Trophoblast cell (in vitro differentiated cells and primary cell): Measurements from ENCODE around the gene JUND.
A peak's percentile ranks its signal among the peaks of the same experiment; 100 is the strongest.

Source experiments
- DNase-seq, 2 donors: peaks; one replicate each; pipeline ENCODE4 v3.0.0-alpha.2; 2016
- H2AFZ ChIP-seq: 2 replicates; pipeline ENCODE4 v1.6.1; 2013; ENCODE audit warnings: low read length, moderate library complexity, mild to moderate bottlenecking; ENCODE audit not compliant: insufficient read depth, poor library complexity
- H2AK5ac ChIP-seq: 2 replicates; pipeline ENCODE4 v1.6.1; 2013; ENCODE audit warnings: mild to moderate bottlenecking, low read length
- H2BK120ac ChIP-seq: 2 replicates; pipeline ENCODE4 v1.6.1; 2013; ENCODE audit warnings: low read length, mild to moderate bottlenecking, moderate library complexity; ENCODE audit not compliant: insufficient read depth, poor library complexity
- H2BK12ac ChIP-seq: 2 replicates; pipeline ENCODE4 v1.6.1; 2013; ENCODE audit warnings: mild to moderate bottlenecking, low read length, moderate library complexity
- H2BK5ac ChIP-seq: 2 replicates; pipeline ENCODE4 v1.6.1; 2013; ENCODE audit warnings: low read length, low read depth, moderate library complexity, mild to moderate bottlenecking; ENCODE audit not compliant: poor library complexity
- H3K14ac ChIP-seq: 2 replicates; pipeline ENCODE4 v1.6.1; 2013; ENCODE audit warnings: mild to moderate bottlenecking, low read length
- H3K18ac ChIP-seq: 2 replicates; pipeline ENCODE4 v1.6.1; 2013; ENCODE audit warnings: mild to moderate bottlenecking, low read length
- H3K23ac ChIP-seq: 2 replicates; pipeline ENCODE4 v1.6.1; 2013; ENCODE audit warnings: low read length
- H3K27ac ChIP-seq: 2 replicates; pipeline ENCODE4 v1.5.1; 2013; ENCODE audit warnings: low read depth, mild to moderate bottlenecking, inconsistent platforms, low read length, moderate library complexity
- H3K27me3 ChIP-seq: 2 replicates; pipeline ENCODE4 v1.6.1; 2013; ENCODE audit warnings: inconsistent platforms, mild to moderate bottlenecking, low read length, moderate library complexity; ENCODE audit not compliant: insufficient read depth
- H3K36me3 ChIP-seq, 2 experiments: 1 replicate in 1 of 2; 2 replicates in 1 of 2; pipeline ENCODE4 v1.6.1; 2013; ENCODE audit warnings: low read length in 2 of 2, mild to moderate bottlenecking in 2 of 2, moderate library complexity in 1 of 2; ENCODE audit not compliant: insufficient read depth in 2 of 2, control insufficient read depth in 1 of 2
- H3K4ac ChIP-seq: 2 replicates; pipeline ENCODE4 v1.6.1; 2013; ENCODE audit warnings: low read depth, mild to moderate bottlenecking, low read length, moderate library complexity
- H3K4me1 ChIP-seq, 2 experiments: 1 replicate in 1 of 2; 2 replicates in 1 of 2; pipeline ENCODE4 v1.6.1; 2013; ENCODE audit warnings: low read length in 2 of 2, mild to moderate bottlenecking in 2 of 2, moderate library complexity in 1 of 2; ENCODE audit not compliant: insufficient read depth in 2 of 2, control insufficient read depth in 1 of 2
- H3K4me2 ChIP-seq: 2 replicates; pipeline ENCODE4 v1.6.1; 2013; ENCODE audit warnings: inconsistent platforms, mild to moderate bottlenecking, low read length, moderate library complexity
- H3K4me3 ChIP-seq: 2 replicates; pipeline ENCODE4 v1.5.1; 2013; ENCODE audit warnings: mild to moderate bottlenecking, low read depth, low read length, inconsistent platforms
- H3K79me1 ChIP-seq: one replicate; pipeline ENCODE4 v1.6.1; 2013; ENCODE audit warnings: low read length
- H3K79me2 ChIP-seq: 2 replicates; pipeline ENCODE4 v1.6.1; 2013; ENCODE audit warnings: low read length, mild to moderate bottlenecking; ENCODE audit not compliant: control insufficient read depth, insufficient read depth, poor library complexity
- H3K9ac ChIP-seq: 2 replicates; pipeline ENCODE4 v1.6.1; 2013; ENCODE audit warnings: mild to moderate bottlenecking, low read length
- H3K9me3 ChIP-seq: 2 replicates; pipeline ENCODE4 v1.6.1; 2013; ENCODE audit warnings: low read depth, mild to moderate bottlenecking, control low read depth, inconsistent platforms, low read length; ENCODE audit not compliant: insufficient read depth
- H4K12ac ChIP-seq: 2 replicates; pipeline ENCODE4 v1.6.1; 2013; ENCODE audit warnings: low read depth, mild to moderate bottlenecking, low read length, moderate library complexity
- H4K8ac ChIP-seq: 2 replicates; pipeline ENCODE4 v1.6.1; 2013; ENCODE audit warnings: low read depth, mild to moderate bottlenecking, low read length, moderate library complexity
- H4K91ac ChIP-seq: one replicate; pipeline ENCODE4 v1.6.1; 2013; ENCODE audit warnings: low read depth, mild to moderate bottlenecking, low read length, moderate library complexity
- WGBS: extraction: QIAGEN DNeasy Blood & Tissue Kit; methylation state at CpG from one replicate; pipeline ENCODE4 v1.1.7; 2013; ENCODE audit warnings: missing lambda C conversion rate; ENCODE audit not compliant: insufficient read length, insufficient coverage; ENCODE audit errors: extremely low coverage; 5-methylcytosine and 5-hydroxymethylcytosine counted together

The JUND gene

GRCh38 chr19:18279266-18279515, 2.2 kb downstream of the JUND start:
- Histone ChIP-seq H3K4ac (peak overlapping the region; percentile 44), H3K14ac (no peak overlapping the region), H4K8ac (no peak overlapping the region), H2BK120ac (peak overlapping the region; percentile 17), H3K23ac (no peak overlapping the region), H4K12ac (no peak overlapping the region), H3K36me3 (peaks cover 30 to 34% of the 10 kb centered on the region in 2 experiments), H3K4me2 (peak overlapping the region; percentile 93), H3K9me3 (no peaks in the 10 kb centered on the region), H3K4me1 (peaks cover 20 to 25% of the 10 kb centered on the region in 2 experiments), H3K27me3 (no peaks in the 10 kb centered on the region), H3K79me2 (peaks cover 35% of the 10 kb centered on the region), H2BK12ac (no peak overlapping the region), H3K27ac (peak overlapping the region; percentile 68), H3K9ac (peak overlapping the region; percentile 79), H2AK5ac (no peak overlapping the region), H3K79me1 (peaks cover 29% of the 10 kb centered on the region), H3K4me3 (peak overlapping the region; percentile 67), H4K91ac (no peak overlapping the region), H2BK5ac (peak overlapping the region; percentile 4), H2AFZ (no peak overlapping the region), H3K18ac (no peak overlapping the region)
- no peak for DNase-seq
- no CpG with 5 or more reads among the region's 5 CpGs for WGBS

DNA sequence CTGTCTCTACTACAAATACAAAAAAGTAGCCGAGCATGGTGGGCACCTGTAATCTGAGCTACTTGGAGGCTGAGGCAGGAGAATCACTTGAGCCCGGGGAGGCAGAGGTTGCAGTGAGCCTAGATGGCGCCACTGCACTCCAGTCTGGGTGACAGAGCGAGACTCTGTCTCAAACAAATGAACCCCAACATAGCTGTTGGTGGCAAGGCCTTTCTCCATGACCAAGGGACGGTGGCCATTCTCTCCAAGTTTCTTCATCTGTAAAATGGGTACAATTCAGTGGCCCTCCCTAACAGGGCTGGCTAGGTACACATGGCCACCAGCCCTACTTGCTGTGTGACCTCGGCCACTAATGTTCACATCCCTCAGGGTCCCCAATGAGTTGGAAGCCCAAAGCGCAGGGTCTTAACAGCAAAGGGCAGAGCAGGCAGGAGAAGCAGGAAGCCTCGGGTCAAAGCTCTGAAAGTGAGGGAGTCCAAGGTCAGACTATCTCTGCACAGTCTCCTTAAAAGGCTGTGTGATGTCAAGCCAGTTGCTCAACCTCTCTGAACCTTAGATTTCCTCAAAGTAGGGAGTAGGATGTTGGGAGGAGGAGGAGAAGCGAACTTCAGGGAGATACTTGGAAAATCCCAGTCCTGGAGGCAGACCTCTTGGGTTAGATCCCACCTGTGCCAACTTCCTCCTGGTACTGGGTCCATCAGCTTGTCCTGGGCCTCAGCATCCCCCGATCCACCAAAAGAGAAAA, 2.7 kb downstream of the JUND start:
- Histone ChIP-seq H2AK5ac (no peak overlapping the region), H2BK120ac (no peak overlapping the region), H4K12ac (no peak overlapping the region), H3K27me3 (no peaks in the 10 kb centered on the region), H2AFZ (no peak overlapping the region), H3K9me3 (no peaks in the 10 kb centered on the region), H3K18ac (no peak overlapping the region), H4K8ac (no peak overlapping the region), H4K91ac (no peak overlapping the region), H3K4me3 (peak overlapping the region; percentile 67), H3K4ac (peak overlapping the region; percentile 44), H3K4me2 (peak overlapping the region; percentile 93), H2BK12ac (no peak overlapping the region), H3K79me1 (peaks cover 29% of the 10 kb centered on the region), H3K9ac (peak overlapping the region; percentile 79), H3K79me2 (peaks cover 35% of the 10 kb centered on the region), H3K14ac (no peak overlapping the region), H2BK5ac (peak overlapping the region; percentile 4), H3K23ac (no peak overlapping the region), H3K4me1 (peaks cover 20 to 25% of the 10 kb centered on the region in 2 experiments), H3K27ac (peak overlapping the region; percentile 68), H3K36me3 (peaks cover 30 to 36% of the 10 kb centered on the region in 2 experiments)
- DNase-seq = peak; percentile 28 to 59
- WGBS = no CpG with 5 or more reads among the region's 10 CpGs

GRCh38 chr19:18274781-18275356, 6.6 kb downstream of the JUND start:
- Histone ChIP-seq H2BK5ac (no peak overlapping the region), H3K4me2 (no peak overlapping the region), H2AK5ac (no peak overlapping the region), H2AFZ (no peak overlapping the region), H4K12ac (no peak overlapping the region), H3K9me3 (no peaks in the 10 kb centered on the region), H3K79me1 (peaks cover 3% of the 10 kb centered on the region), H3K27ac (no peak overlapping the region), H3K4me3 (no peak overlapping the region), H3K27me3 (no peaks in the 10 kb centered on the region), H4K8ac (no peak overlapping the region), H3K36me3 (peaks cover 30% of the 10 kb centered on the region in 2 experiments), H4K91ac (no peak overlapping the region), H3K18ac (no peak overlapping the region), H3K23ac (no peak overlapping the region), H3K79me2 (peaks cover 15% of the 10 kb centered on the region), H2BK120ac (no peak overlapping the region), H3K9ac (no peak overlapping the region), H3K4ac (no peak overlapping the region), H2BK12ac (no peak overlapping the region), H3K4me1 (peaks cover 11 to 18% of the 10 kb centered on the region in 2 experiments), H3K14ac (no peak overlapping the region)
- DNase-seq = peak; percentile 80 to 82
- no CpG with 5 or more reads among the region's 13 CpGs for WGBS

- Histone ChIP-seq H3K9ac (no peak within 1 kb of the TSS), H3K18ac (no peak within 1 kb of the TSS), H3K27me3 (no peaks in the 10 kb centered on the region), H3K79me1 (no peaks in the 10 kb centered on the region), H3K79me2 (peaks cover 14% of the 10 kb centered on the region), H3K4me1 (peaks cover 11 to 18% of the 10 kb centered on the region in 2 experiments), H3K23ac (no peak within 1 kb of the TSS), H2BK12ac (no peak within 1 kb of the TSS), H2BK5ac (no peak within 1 kb of the TSS), H2AFZ (no peak within 1 kb of the TSS), H4K8ac (no peak within 1 kb of the TSS), H2AK5ac (no peak within 1 kb of the TSS), H3K36me3 (peaks cover 30% of the 10 kb centered on the region in 2 experiments), H3K4me3 (no peak within 1 kb of the TSS), H3K9me3 (no peaks in the 10 kb centered on the region), H4K91ac (no peak within 1 kb of the TSS), H3K4me2 (no peak within 1 kb of the TSS), H3K14ac (no peak within 1 kb of the TSS), H3K4ac (no peak within 1 kb of the TSS), H2BK120ac (no peak within 1 kb of the TSS), H3K27ac (no peak within 1 kb of the TSS), H4K12ac (no peak within 1 kb of the TSS)
- no CpG with 5 or more reads among the region's 9 CpGs for WGBS
- DNase-seq = peak; percentile 72 to 75
Measured at GRCh38 chr19:18274219-18274780, 7.1 kb downstream of the JUND start, which contains the start of gene IQCN. Gene IQCN, minus strand, starts transcription at chr19:18274452. Its CDS starts 4,974 bp downstream, at chr19:18269478.
